Measurements from ENCODE around the gene PRR35. TPM values are rescaled to one million over a fixed set of nuclear protein-coding genes. Genes with fewer than 3 reads are reported as not detected.

The PRR35 gene
- total and polyA plus RNA-seq, 2 donors (not counting 3 experiments of a cell fraction or from before 2014, with no cell fraction given), result not detected

GRCh38 chr16:586645-587590, 26.7 kb downstream of the PRR35 start:
- no peaks in the 10 kb centered on the region for H3K9me1 ChIP-seq (replicated peaks; ENCODE audit: control insufficient read depth, extremely low read depth, insufficient read depth, low read length)
- CTCF ChIA-PET, result interaction anchor here (1.0 kb wide), 1 partner anchor 49 kb away, joined by 4 read pairs; the partner anchor contains the start of gene METTL26

More at GRCh38 chr16:586645-587590, 26.7 kb downstream of the PRR35 start:
- Histone ChIP-seq H3K27me3 (ENCODE audit: control insufficient read depth in 2 of 2, insufficient read depth in 2 of 2, low read length in 2 of 2) (no peaks in the 10 kb centered on the region), H3K4me3 (replicated peaks in 1 of 3; ENCODE audit: insufficient read depth in 1 of 3, low read depth in 1 of 3, low read length in 3 of 3) (no peak overlapping the region), H3K9me3 (replicated peaks; ENCODE audit: control insufficient read depth, insufficient read depth, low read length) (no peaks in the 10 kb centered on the region), H3K4me1 (ENCODE audit: control insufficient read depth, extremely low read depth, insufficient read depth, low read length) (peaks cover 16% of the 10 kb centered on the region), H3K4me2 (ENCODE audit: insufficient read depth, low read length) (no peak overlapping the region), H3K79me2 (ENCODE audit: control insufficient read depth, insufficient read depth, low read length) (peaks cover 16% of the 10 kb centered on the region), H4K20me1 (replicated peaks; ENCODE audit: control insufficient read depth, extremely low read depth, insufficient read depth, low read length) (no peaks in the 10 kb centered on the region), H3K27ac (ENCODE audit: insufficient read depth, low read depth, low read length) (no peak overlapping the region), H3K36me3 (ENCODE audit: control insufficient read depth in 2 of 2, extremely low read depth in 1 of 2, insufficient read depth in 2 of 2, low read length in 2 of 2) (no peaks in the 10 kb centered on the region), H3K9ac (replicated peaks; ENCODE audit: extremely low read depth, insufficient read depth, low read length) (no peak overlapping the region), H2AFZ (ENCODE audit: low read depth, low read length) (no peak overlapping the region)
- intact Hi-C loops (cut with micrococcal nuclease) (loop anchor here (5.0 kb wide), 1 partner anchor 195 kb away; no protein-coding TSS in a partner anchor), dilution Hi-C loops (cut with MboI; ENCODE audit: extremely low pct_ligation_motif_present, low sequenced_read_pairs) (no loop called here)
- TF ChIP-seq, protein P1, sequence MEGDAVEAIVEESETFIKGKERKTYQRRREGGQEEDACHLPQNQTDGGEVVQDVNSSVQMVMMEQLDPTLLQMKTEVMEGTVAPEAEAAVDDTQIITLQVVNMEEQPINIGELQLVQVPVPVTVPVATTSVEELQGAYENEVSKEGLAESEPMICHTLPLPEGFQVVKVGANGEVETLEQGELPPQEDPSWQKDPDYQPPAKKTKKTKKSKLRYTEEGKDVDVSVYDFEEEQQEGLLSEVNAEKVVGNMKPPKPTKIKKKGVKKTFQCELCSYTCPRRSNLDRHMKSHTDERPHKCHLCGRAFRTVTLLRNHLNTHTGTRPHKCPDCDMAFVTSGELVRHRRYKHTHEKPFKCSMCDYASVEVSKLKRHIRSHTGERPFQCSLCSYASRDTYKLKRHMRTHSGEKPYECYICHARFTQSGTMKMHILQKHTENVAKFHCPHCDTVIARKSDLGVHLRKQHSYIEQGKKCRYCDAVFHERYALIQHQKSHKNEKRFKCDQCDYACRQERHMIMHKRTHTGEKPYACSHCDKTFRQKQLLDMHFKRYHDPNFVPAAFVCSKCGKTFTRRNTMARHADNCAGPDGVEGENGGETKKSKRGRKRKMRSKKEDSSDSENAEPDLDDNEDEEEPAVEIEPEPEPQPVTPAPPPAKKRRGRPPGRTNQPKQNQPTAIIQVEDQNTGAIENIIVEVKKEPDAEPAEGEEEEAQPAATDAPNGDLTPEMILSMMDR (IDR thresholded peaks at IDR 0.05; ENCODE audit: extremely low read depth in 1 of 2, insufficient read depth in 1 of 2, low read depth in 1 of 2, low read length in 2 of 2), result no peak
- TF ChIP-seq POLR2A (IDR thresholded peaks at IDR 0.05; ENCODE audit: low read depth, low read length), result peak; percentile 7
- no TSS peak for BruUV-seq (replicated peaks)
- FAIRE-seq (no peak), DNase-seq (ENCODE audit: low read depth, low spot score) (no peak)
- POLR2A ChIA-PET, result interaction anchor here (0.7 kb wide), 1 partner anchor 18 kb away, joined by 4 read pairs; no protein-coding TSS in a partner anchor

All from endothelial cell of umbilical vein (primary cell).